ENCODE data around the gene PCLO. TPM values are rescaled to one million over a fixed set of nuclear protein-coding genes. Genes with fewer than 3 reads are reported as not detected.

Gene PCLO
- total RNA-seq, 1 donor from 2014 or later = 10.8 TPM

DNA sequence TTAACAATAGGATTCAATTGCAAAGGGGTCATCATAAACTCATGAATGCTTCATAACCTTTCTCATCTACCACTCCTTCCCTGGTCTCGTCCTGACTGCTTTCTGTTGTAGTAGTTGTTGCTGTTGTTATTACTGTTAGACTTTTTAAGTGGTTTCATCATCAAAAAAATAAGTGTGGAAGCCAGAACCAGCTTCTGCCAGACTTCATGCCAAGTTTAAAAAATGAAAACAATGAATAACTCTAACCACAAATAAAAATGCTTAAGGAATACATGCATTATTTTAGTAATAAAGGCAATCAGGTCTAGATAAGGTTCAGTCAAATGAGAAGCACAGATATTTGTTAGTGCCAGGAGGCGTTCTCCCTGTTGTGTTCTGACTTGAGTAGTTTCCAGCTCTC, 85.4 kb downstream of the PCLO start:
- no peak for DNase-seq (ENCODE audit: extremely low spot score in 2 of 2)
- Histone ChIP-seq H3K27ac (no peak overlapping the region), H3K9me3 (no peaks in the 10 kb centered on the region), H3K4me1 (no peaks in the 10 kb centered on the region), H3K36me3 (no peaks in the 10 kb centered on the region), H3K4me3 (no peak overlapping the region), H3K27me3 (no peaks in the 10 kb centered on the region)
- intact Hi-C loops (cut with DNase I) = no loop called here
- no peak for TF ChIP-seq POLR2AphosphoS5 (IDR thresholded peaks at IDR 0.05; ENCODE audit: insufficient read depth in 1 of 2, low read depth in 1 of 2)
- TF ChIP-seq, protein P1, sequence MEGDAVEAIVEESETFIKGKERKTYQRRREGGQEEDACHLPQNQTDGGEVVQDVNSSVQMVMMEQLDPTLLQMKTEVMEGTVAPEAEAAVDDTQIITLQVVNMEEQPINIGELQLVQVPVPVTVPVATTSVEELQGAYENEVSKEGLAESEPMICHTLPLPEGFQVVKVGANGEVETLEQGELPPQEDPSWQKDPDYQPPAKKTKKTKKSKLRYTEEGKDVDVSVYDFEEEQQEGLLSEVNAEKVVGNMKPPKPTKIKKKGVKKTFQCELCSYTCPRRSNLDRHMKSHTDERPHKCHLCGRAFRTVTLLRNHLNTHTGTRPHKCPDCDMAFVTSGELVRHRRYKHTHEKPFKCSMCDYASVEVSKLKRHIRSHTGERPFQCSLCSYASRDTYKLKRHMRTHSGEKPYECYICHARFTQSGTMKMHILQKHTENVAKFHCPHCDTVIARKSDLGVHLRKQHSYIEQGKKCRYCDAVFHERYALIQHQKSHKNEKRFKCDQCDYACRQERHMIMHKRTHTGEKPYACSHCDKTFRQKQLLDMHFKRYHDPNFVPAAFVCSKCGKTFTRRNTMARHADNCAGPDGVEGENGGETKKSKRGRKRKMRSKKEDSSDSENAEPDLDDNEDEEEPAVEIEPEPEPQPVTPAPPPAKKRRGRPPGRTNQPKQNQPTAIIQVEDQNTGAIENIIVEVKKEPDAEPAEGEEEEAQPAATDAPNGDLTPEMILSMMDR (IDR thresholded peaks at IDR 0.05) = no peak
- no peak for TF ChIP-seq POLR2A (IDR thresholded peaks at IDR 0.05)

- no peak for TF ChIP-seq POLR2AphosphoS5 (IDR thresholded peaks at IDR 0.05; ENCODE audit: insufficient read depth in 1 of 2, low read depth in 1 of 2)
- TF ChIP-seq, protein P1 (IDR thresholded peaks at IDR 0.05) = no peak
- no peak for TF ChIP-seq POLR2A (IDR thresholded peaks at IDR 0.05)
- intact Hi-C loops (cut with DNase I) = no loop called here
These were observed 89.8 kb downstream of the PCLO start for GRCh38 chr7:83072576-83073517.

DNA sequence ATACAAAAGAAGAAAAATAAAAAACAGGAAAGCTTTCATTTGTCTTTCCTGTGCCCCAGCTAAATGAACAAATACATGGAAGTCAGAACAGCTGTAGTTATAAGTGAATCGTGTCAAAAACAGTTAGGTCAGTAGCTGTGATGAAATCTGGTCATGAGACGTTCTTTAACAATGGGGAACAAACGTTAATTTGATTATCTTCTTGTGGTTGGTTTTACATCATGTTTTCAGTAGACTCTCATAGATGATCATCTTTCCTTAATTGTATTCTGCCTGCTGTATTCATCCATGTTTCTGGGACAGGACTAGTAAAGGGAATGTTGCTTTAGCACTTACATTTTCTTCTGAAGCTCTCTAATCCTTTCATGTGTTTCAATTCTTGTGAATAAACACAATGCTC, 97.0 kb downstream of the PCLO start:
- DNase-seq (ENCODE audit: extremely low spot score in 2 of 2) = no peak
- TF ChIP-seq POLR2A (IDR thresholded peaks at IDR 0.05) = no peak
- no peak for TF ChIP-seq POLR2AphosphoS5 (IDR thresholded peaks at IDR 0.05; ENCODE audit: insufficient read depth in 1 of 2, low read depth in 1 of 2)
- TF ChIP-seq, protein P1 (IDR thresholded peaks at IDR 0.05) = no peak
- intact Hi-C loops (cut with DNase I) = no loop called here
- no peaks in the 10 kb centered on the region for H3K9me3 ChIP-seq
- no peaks in the 10 kb centered on the region for H3K27me3 ChIP-seq
- no peak overlapping the region for H3K4me3 ChIP-seq
- no peaks in the 10 kb centered on the region for H3K4me1 ChIP-seq
- H3K27ac ChIP-seq = no peak overlapping the region
- H3K36me3 ChIP-seq = no peaks in the 10 kb centered on the region

More at GRCh38 chr7:83072576-83073517, 89.8 kb downstream of the PCLO start:
- H3K4me3 ChIP-seq = no peak overlapping the region
- no peaks in the 10 kb centered on the region for H3K27me3 ChIP-seq
- no peak for DNase-seq (ENCODE audit: extremely low spot score in 2 of 2)
- no peak overlapping the region for H3K27ac ChIP-seq
- H3K9me3 ChIP-seq = no peaks in the 10 kb centered on the region
- H3K36me3 ChIP-seq = no peaks in the 10 kb centered on the region
- no peaks in the 10 kb centered on the region for H3K4me1 ChIP-seq

- no peak overlapping the region for H3K4me3 ChIP-seq
- TF ChIP-seq POLR2A (IDR thresholded peaks at IDR 0.05) = no peak
- no peak for TF ChIP-seq POLR2AphosphoS5 (IDR thresholded peaks at IDR 0.05; ENCODE audit: insufficient read depth in 1 of 2, low read depth in 1 of 2)
- TF ChIP-seq, protein P1 (IDR thresholded peaks at IDR 0.05) = no peak
- intact Hi-C loops (cut with DNase I) = no loop called here
- no peaks in the 10 kb centered on the region for H3K4me1 ChIP-seq
- H3K9me3 ChIP-seq = no peaks in the 10 kb centered on the region
- H3K27me3 ChIP-seq = no peaks in the 10 kb centered on the region
- no peaks in the 10 kb centered on the region for H3K36me3 ChIP-seq
- H3K27ac ChIP-seq = no peak overlapping the region
- DNase-seq (ENCODE audit: extremely low spot score in 2 of 2) = no peak
These were observed 102.5 kb downstream of the PCLO start for GRCh38 chr7:83060218-83060617.

- no peak for DNase-seq (ENCODE audit: extremely low spot score in 2 of 2)
- intact Hi-C loops (cut with DNase I) = no loop called here
These were observed 104.0 kb downstream of the PCLO start for GRCh38 chr7:83058667-83059066.

More at GRCh38 chr7:83058667-83059066, 104.0 kb downstream of the PCLO start:
- Histone ChIP-seq H3K36me3 (no peaks in the 10 kb centered on the region), H3K27me3 (no peaks in the 10 kb centered on the region), H3K27ac (no peak overlapping the region), H3K4me1 (no peaks in the 10 kb centered on the region), H3K9me3 (no peaks in the 10 kb centered on the region), H3K4me3 (no peak overlapping the region)
- no peak for TF ChIP-seq POLR2AphosphoS5 (IDR thresholded peaks at IDR 0.05; ENCODE audit: insufficient read depth in 1 of 2, low read depth in 1 of 2)
- TF ChIP-seq POLR2A (IDR thresholded peaks at IDR 0.05) = no peak
- TF ChIP-seq, protein P1 (IDR thresholded peaks at IDR 0.05) = no peak

Measured in vagina (tissue), 2 donors.